Smooth muscle cell (in vitro differentiated cells): ENCODE results near the gene VIPR2. TPM values are rescaled to one million over a fixed set of nuclear protein-coding genes. Genes with fewer than 3 reads are reported as not detected.

Source experiments
- DNase-seq: peaks from one replicate; lab custom pipeline; 2025; ENCODE audit not compliant: unreplicated experiment; lab: John Stamatoyannopoulos, UW
- H2AFZ ChIP-seq: fragments of 200-600 bp; sonication (generic); 2 replicates; pipeline ENCODE4 v1.6.0; 2016; ENCODE audit warnings: antibody characterized with exemption, low read depth, mild to moderate bottlenecking
- H3F3A ChIP-seq: fragments of 200-600 bp; sonication (generic); 2 replicates; pipeline ENCODE4 v1.6.0; 2017; ENCODE audit warnings: antibody characterized with exemption, low read depth
- H3K27ac ChIP-seq: fragments of 200-600 bp; sonication (generic); 2 replicates; pipeline ENCODE4 v1.5.1; 2016; ENCODE audit warnings: low read depth, mild to moderate bottlenecking
- H3K27me3 ChIP-seq: fragments of 200-600 bp; sonication (generic); 2 replicates; pipeline ENCODE4 v1.6.1; 2016; ENCODE audit warnings: low read depth, mild to moderate bottlenecking
- H3K36me3 ChIP-seq: fragments of 200-600 bp; sonication (generic); 2 replicates; pipeline ENCODE4 v1.5.1; 2016; ENCODE audit warnings: low read depth
- H3K4me1 ChIP-seq: fragments of 200-600 bp; sonication (generic); 2 replicates; pipeline ENCODE4 v1.5.1; 2016; ENCODE audit warnings: low read depth
- H3K4me2 ChIP-seq: fragments of 200-600 bp; sonication (generic); 2 replicates; pipeline ENCODE4 v1.6.0; 2016; ENCODE audit warnings: mild to moderate bottlenecking
- H3K4me3 ChIP-seq: fragments of 200-600 bp; sonication (generic); 2 replicates; pipeline ENCODE4 v1.5.1; 2016; ENCODE audit warnings: mild to moderate bottlenecking
- H3K79me2 ChIP-seq: fragments of 200-600 bp; sonication (generic); 2 replicates; pipeline ENCODE4 v1.6.0; 2016; ENCODE audit warnings: low read depth, mild to moderate bottlenecking
- H3K9ac ChIP-seq: fragments of 200-600 bp; sonication (generic); 2 replicates; pipeline ENCODE4 v1.6.0; 2016; ENCODE audit warnings: low read depth
- H3K9me3 ChIP-seq: fragments of 200-600 bp; sonication (generic); replicated peaks from 2 replicates; pipeline ENCODE4 v1.5.1; 2016; ENCODE audit warnings: low read depth
- H4K20me1 ChIP-seq: fragments of 200-600 bp; sonication (generic); 2 replicates; pipeline ENCODE4 v1.6.0; 2016; ENCODE audit warnings: low read depth
- CTCF ChIP-seq: fragments of 200-600 bp; sonication (generic); IDR thresholded peaks from 2 replicates; pipeline ENCODE4 v1.5.1; 2017; ENCODE audit warnings: borderline replicate concordance, mild to moderate bottlenecking, antibody characterized with exemption; ENCODE audit not compliant: insufficient read depth, poor library complexity, severe bottlenecking
- WGBS: methylation state at CpG from one replicate; pipeline ENCODE4 v1.1.7; 2016; ENCODE audit warnings: low lambda C conversion rate; 5-methylcytosine and 5-hydroxymethylcytosine counted together
- polyA plus RNA-seq: library from polyadenylated mRNA; unstranded; fragments of >200 nt; fragmentation: Nextera tagmentation; extraction: Ambion mirVana; gene quantifications from 2 replicates; pipeline ENCODE4 v1.2.1, GENCODE V29; 2016
- total RNA-seq: library from RNA; depleted of rRNA; stranded (reverse); fragments of >200 nt; gene quantifications from 2 replicates; pipeline ENCODE4 v1.2.3, GENCODE V29; 2014

Gene VIPR2
- total and polyA plus RNA-seq, 2 experiments from 2014 or later: not detected

- Histone ChIP-seq H4K20me1 (no peaks in the 10 kb centered on the region), H3F3A (no peaks in the 10 kb centered on the region), H2AFZ (no peak overlapping the region), H3K4me1 (peaks cover 22% of the 10 kb centered on the region), H3K79me2 (no peaks in the 10 kb centered on the region), H3K9me3 (no peaks in the 10 kb centered on the region), H3K36me3 (no peaks in the 10 kb centered on the region), H3K27me3 (no peaks in the 10 kb centered on the region), H3K27ac (no peak overlapping the region), H3K4me2 (no peak overlapping the region), H3K4me3 (no peak overlapping the region), H3K9ac (no peak overlapping the region)
- no peak for DNase-seq
- WGBS: 87% methylated on average over 33 of the region's 33 CpGs
- no peak for TF ChIP-seq CTCF
These were observed 118.2 kb downstream of the VIPR2 start for GRCh38 chr7:159026271-159027055.

GRCh38 chr7:159025161-159025779, 119.4 kb downstream of the VIPR2 start:
- Histone ChIP-seq H3K4me2 (no peak overlapping the region), H3F3A (no peaks in the 10 kb centered on the region), H3K79me2 (no peaks in the 10 kb centered on the region), H4K20me1 (no peaks in the 10 kb centered on the region), H3K27ac (no peak overlapping the region), H3K9me3 (no peaks in the 10 kb centered on the region), H3K27me3 (no peaks in the 10 kb centered on the region), H3K4me3 (no peak overlapping the region), H3K36me3 (no peaks in the 10 kb centered on the region), H3K4me1 (peaks cover 22% of the 10 kb centered on the region), H3K9ac (no peak overlapping the region), H2AFZ (no peak overlapping the region)
- TF ChIP-seq CTCF: no peak
- 89% methylated on average over 20 of the region's 20 CpGs for WGBS
- no peak for DNase-seq

- no peaks in the 10 kb centered on the region for H3K27me3 ChIP-seq
- WGBS: 94% methylated on average over 40 of the region's 48 CpGs
- no peak for TF ChIP-seq CTCF
- H3F3A ChIP-seq: no peaks in the 10 kb centered on the region
- no peak overlapping the region for H3K4me2 ChIP-seq
- H3K9me3 ChIP-seq: no peaks in the 10 kb centered on the region
- DNase-seq: no peak
- no peaks in the 10 kb centered on the region for H4K20me1 ChIP-seq
- no peak overlapping the region for H3K9ac ChIP-seq
- peaks cover 22% of the 10 kb centered on the region for H3K4me1 ChIP-seq
- H3K27ac ChIP-seq: no peak overlapping the region
- no peaks in the 10 kb centered on the region for H3K79me2 ChIP-seq
- no peaks in the 10 kb centered on the region for H3K36me3 ChIP-seq
- no peak overlapping the region for H2AFZ ChIP-seq
- no peak overlapping the region for H3K4me3 ChIP-seq
These were observed 120.3 kb downstream of the VIPR2 start for GRCh38 chr7:159024280-159024951.
